ENCODE measurements around the gene VGLL1.

DNA sequence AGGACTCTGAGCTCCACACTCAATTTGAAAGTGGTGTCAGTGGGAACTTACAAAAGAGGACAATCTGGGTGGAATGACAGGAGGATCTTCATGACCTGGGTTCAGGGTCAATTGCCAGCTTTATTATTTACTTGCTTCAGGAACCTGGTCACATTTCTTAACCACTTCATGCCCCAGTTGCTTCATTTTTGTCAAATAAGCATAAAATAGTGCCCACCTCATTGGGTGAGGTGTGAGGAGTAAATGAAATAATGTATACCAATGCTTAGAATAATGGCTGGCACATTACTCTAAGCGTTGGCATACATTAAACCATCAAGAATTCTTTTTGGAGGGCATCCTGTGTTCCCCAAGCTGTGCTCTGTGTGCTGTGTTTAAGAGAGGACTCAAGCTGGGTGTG, 19.4 kb downstream of the VGLL1 start:
- TF ChIP-seq, protein P1, sequence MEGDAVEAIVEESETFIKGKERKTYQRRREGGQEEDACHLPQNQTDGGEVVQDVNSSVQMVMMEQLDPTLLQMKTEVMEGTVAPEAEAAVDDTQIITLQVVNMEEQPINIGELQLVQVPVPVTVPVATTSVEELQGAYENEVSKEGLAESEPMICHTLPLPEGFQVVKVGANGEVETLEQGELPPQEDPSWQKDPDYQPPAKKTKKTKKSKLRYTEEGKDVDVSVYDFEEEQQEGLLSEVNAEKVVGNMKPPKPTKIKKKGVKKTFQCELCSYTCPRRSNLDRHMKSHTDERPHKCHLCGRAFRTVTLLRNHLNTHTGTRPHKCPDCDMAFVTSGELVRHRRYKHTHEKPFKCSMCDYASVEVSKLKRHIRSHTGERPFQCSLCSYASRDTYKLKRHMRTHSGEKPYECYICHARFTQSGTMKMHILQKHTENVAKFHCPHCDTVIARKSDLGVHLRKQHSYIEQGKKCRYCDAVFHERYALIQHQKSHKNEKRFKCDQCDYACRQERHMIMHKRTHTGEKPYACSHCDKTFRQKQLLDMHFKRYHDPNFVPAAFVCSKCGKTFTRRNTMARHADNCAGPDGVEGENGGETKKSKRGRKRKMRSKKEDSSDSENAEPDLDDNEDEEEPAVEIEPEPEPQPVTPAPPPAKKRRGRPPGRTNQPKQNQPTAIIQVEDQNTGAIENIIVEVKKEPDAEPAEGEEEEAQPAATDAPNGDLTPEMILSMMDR (optimal IDR thresholded peaks at IDR 0.05 in 1 of 3, IDR thresholded peaks at IDR 0.05 in 1 of 3, conservative IDR thresholded peaks at IDR 0.05 in 1 of 3; ENCODE audit: extremely low read depth in 1 of 3, insufficient read depth in 2 of 3, low read length in 3 of 3): no peak
- TF ChIP-seq EZH2 (IDR thresholded peaks at IDR 0.05; ENCODE audit: low read length): no peak
